NCI-H226 (cell line): ENCODE results near the gene WDR12.
"Not testable (repeated sequence)": the region's sequence is repeated elsewhere in the genome, so short reads cannot be mapped to it uniquely, and the experiment has no call there.

Experiments used
- DNase-seq: peaks from one replicate; pipeline ENCODE4 v3.0.0-alpha.2; 2015

The WDR12 gene

DNA sequence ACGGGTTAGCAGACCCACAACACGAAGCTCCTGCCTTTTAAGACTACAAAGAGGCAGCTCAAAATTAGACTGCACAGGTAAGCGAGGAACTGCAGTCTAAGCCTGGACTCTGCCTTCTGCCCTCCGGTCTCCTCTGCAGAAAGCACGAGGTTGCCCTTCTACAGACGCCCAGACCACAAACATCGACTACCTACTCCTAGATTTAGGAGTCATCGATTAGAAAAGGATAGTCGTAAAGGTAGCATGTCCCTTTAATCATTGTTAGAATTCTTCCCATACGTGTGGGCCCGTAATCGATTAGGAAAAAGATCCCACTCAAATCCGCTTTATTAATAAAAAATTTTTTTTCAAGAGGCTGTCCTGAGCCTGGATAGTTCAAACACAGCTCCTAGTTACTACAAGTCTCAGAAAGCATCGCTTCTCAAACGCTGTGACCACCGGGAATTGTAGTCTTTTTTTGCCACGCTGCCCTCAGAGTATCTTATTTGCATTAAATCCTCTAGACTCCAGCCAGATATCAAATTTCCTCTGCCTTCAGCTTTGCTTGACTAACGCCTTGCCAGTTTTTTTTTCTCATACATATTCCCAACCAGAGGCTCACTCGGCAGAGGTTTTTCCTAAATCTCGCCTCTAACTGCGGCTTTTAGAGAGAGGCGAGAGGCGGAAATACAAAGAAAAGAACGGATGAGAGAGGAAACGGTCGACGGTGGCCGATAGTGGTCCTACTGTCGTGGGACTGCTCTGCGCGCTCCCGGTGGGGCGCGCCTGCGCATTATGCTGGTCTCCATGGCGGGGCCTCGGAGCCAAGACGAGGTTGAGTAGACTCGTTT is at the start of gene WDR12, which contains the start of gene CARF:
Gene WDR12 (minus strand): TSS at position 162 of the 830 bp plus-strand sequence. CDS start 197 bp downstream, outside the sequence.
Gene CARF (plus strand): TSS at position 764 of the 830 bp plus-strand sequence. CDS start 29,628 bp downstream, outside the sequence.
- peak; percentile 80 for DNase-seq

DNA sequence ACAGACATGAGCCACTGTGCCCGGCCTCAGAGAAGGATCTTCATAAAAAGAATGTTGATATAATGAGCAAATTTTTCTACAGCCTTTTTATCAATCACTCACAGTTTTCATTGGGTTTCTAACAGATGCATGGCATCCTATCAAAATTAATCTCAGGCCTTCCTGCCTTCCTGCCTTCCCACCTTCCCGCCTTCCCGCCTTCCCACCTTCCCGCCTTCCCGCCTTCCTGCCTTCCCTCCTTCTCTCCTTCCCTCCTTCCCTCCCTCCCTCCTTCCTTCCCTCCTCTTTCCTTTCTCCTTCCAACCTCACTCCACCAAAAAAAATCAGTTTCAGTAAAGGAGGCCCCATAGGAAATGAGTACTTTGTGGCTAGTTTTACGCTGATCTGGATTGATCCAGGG is 49.1 kb upstream of the WDR12 start:
- no peak for DNase-seq

DNA sequence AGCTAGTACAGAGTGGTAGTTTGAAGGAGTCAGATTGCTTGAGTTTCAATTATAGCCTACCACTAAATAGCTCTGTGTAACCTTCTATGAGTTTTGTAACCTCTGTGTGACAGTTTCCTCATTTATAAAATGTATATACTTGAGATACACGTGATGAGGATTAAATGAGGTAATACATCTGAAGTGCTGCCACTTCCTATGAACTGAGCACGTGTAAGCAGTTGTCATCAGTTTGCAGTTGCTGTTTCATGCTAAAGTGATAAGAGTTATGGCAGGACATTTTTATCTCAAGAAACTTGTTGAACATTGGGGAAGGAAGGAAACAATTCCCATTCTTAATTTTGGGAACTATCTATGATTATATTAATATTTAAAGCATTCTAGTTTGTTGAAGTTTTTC is 39.1 kb upstream of the WDR12 start:
- no peak for DNase-seq

DNA sequence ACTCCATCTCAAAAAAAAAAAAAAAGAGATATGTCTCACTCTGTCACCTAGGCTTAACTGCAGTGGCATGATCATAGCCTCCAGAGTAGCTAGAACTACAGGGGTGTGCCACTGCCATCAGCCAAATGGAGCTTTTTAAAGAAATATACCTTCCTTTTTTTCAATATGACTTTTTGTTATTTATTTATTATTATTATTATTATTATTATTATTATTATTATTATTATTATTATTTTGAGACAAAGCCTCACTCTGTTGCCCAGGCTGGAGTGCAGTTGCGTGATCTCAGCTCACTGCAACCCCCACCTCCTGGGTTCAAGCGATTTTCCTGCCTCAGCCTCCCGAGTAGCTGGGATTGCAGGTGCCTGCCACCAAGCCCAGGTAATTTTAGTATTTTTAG is 37.9 kb upstream of the WDR12 start:
- not testable (repeated sequence) for DNase-seq

DNA sequence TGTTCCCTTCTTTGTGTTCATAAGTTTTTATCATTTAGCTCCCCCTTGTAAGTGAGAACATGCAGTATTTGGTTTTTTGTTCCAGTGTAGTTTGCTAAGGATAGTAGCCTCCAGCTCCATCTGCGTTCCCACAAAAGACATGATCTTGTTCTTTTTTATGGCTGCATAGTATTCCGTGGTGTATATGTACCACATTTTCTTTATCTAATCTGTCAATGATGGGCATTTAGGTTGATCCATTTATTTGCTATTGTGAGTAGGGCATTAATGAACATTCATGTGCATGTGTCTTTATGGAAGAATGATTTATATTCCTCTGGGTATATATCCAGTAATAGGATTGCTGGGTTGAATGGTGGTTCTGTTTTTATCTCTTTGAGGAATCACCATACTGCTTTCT is 34.0 kb upstream of the WDR12 start:
- DNase-seq: no peak

DNA sequence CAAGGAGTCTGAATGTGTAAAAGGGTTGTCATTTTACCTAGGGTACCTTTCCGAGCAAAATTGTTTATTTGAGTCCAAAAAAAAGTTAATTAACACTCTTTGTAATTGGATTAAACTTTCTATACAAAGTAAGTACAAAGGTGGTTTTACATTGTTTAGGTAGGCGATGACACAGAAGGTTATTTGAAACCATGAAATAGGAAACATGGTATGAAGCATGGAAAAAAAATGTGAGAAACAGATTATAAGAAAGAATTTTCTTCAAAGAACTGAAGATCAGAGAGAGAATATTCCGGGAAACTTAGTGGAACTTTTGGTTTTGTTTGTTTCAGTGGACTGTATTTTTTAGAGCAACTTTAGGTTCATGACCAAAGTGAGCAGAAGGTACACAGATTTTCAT is 33.3 kb upstream of the WDR12 start:
- no peak for DNase-seq

DNA sequence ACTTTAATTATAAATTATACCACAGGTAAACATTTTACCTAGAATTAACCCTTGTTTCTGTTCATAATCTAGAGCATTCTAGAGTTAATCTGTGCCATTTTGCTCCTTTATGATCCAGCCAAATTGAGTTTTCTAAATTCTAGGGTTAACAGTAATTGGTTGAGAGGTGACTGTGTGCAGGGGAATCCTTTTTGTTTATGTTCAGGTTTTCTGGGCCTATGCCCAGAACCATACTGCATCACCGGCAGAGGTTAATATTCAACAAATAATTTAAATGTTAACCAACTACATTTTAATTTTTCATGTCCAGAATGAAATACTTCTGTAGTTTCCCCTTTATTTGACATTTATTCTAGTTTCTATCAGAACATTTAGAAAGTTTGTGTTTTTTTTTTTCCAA is 32.9 kb upstream of the WDR12 start:
- no peak for DNase-seq

DNA sequence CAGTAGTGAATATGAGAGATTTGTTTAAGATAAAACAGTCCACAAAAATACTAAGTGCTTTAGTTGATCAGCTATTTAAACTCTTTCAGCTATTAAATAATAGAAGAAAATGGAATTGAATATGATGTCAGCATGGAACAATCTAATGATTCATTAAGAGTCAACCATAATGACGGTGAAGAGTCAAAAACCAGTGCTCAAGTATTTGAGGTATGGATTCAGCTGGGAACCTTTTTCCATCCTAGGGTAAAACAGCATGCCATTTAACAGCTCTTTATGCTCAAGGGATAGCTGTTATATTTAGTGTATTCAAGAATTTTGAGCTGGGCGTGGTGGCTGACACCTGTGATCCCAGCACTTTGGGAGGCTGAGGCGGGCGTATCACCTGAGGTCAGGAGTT is 30.3 kb upstream of the WDR12 start:
- DNase-seq: peak; percentile 6

DNA sequence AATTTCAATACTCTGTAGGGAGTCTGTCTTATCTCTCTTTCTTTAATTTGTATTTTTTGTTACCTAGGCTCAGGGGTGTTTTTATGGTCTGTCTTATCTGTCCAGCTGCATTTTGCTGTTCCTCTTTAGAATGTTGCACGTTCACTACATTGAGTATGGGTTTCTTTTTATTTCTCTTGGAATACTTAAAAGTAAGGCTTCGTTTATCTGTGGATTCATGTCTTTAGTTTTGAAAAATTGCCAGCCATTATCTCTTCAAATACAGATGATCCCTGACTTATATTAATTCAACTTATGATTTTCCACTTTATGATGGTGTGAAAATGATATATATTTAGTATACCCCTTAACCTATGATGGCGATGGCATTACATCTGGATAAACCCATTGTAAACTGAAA is 27.5 kb upstream of the WDR12 start:
- DNase-seq: no peak

DNA sequence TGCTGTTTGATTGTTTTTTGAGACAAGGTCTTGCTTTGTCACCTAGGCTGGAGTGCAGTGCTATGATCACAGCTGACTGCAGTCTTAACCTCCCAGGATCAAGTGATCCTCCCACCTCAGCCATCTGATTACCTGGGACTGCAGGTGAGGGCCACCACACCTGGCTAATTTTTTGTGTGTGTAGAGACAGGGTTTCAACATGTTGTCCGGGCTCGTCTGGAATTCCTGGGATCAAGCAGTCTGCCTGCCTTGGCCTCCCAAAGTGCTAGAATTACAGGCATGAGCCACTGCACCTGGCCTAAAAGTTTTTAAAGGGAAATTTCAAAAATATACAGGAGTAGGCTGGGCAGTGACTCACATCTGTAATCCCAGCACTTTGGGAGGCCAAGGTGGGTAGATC is 23.0 kb upstream of the WDR12 start:
- DNase-seq: no peak

DNA sequence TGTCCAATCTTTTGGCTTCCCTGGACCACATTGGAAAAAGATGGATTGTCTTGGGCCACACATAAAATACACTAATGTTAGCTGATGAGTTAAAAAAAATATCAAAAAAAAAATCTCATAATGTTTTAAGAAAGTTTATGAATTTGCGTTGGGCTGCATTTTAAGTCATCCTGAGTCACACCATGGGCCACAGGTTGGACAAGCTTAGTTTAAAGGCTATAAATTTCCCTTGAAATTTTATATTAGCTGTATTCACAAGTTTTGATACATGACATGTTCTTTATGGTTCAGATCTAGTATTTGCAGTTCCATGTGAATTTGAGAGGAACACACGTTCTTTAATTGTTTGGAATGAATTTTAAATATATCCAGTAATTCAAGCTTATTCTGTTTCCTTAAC is 22.5 kb upstream of the WDR12 start:
- no peak for DNase-seq

DNA sequence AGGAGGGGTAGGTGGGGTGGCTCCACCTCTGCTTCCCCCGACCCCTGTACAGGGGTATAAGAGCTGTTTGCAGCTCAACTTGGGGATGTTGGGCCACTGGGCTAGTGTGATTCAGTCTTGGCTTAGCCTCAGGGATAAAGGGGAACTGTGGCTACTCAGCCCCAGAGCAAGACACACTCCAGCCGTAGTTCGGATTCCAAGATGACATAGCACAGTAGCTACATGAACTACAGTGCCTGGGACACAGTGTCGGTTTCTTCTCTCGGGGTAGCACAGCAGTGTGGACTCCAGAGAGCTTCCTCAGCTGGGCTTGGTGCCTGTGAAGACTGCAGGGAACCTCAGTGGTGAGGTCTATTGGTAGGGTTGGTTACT is 21.7 kb upstream of the WDR12 start:
- DNase-seq: no peak

DNA sequence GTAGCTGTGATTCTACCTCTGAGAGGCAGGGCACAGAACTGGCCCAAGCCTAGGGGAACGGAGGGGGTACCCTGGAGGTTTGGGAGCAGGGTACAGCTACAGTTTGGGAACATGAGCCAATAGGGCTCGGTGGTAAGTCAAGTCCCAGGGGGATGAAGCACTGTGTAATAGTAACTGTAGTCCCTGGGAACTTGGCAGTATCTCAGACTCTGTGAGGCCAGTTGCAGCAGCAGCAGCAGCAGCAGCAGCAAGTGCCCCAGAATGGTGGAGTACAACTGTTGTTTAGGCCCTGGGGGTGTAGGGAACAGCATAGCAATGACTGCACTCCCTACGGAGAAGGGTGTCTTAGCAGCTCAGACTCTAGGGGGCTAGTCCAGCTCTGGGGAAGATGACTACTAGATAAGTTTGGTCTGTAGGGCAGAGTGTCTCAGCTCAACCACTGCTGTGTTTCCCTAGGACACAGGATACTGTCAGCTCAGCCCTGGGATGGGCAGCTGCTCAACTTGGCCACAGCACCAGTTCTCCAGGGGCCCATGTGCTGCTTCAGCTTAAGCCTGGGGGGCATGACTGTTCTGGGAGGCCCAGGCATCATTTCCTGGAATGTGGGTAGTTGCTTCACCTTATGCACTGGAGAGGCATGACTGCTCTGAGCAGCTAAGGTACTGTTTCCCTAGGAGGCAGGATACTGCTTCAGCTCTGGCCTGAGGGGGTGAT is 21.1 kb upstream of the WDR12 start:
- DNase-seq: peak; percentile 77

DNA sequence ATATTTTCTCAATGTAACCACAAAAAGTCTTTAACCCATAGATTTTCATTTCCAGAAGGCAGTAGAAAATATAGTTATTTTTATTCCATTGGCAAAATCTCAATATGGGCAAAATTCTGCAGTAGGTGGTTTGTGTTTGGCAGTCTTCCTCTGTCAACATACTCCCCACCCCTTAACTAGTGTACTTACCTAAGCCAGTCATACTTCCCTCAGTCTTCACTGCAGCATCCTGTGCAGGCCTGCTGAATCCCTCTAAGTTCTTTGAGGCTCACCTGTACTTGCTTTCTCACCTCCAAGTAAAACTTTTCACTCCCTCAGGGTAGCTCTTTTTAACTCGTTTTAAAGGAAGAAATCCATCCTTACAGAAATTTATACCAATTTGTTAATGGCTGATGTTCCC is 7.4 kb upstream of the WDR12 start:
- no peak for DNase-seq

DNA sequence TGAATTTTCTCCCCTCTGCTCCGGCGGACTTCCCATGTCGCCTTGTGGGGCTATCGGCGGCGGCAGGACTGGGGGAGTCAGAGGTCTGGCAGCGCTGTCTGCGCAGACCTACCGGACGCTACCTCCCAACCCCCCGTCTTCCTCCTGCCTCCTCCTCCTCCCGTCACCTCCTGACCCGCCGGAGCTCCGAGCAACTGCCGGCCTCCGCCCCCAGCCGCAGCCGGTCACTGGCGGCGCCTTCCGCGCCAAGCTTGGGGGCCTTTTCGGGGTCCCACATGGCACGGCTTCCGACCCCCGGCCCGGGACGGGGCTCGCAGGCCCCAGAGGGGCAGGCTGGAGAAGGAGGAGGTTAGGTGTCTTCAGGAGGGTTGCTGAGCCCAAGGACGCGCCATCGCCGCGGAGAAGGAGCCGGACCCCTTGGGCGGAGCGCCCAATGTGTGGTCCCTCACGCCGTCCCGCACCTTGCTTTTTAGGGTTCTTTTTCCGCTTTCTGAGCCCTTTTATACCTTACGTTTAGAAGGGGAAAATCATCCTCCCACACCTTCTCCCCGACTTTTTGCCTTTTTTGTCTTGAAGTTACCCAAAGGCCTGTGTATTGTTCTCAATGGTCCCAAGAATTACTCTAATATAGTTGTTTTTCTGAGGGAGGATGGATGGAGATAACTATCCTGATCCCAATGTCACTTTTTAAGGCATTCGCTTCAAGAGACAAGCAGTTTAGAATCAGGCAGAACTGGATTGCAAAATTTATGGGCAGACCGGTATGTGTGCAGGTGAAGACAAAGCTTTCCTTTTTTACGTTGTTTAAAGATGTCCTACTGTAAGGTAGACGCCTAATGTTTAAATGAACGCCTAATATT is 1.1 kb upstream of the WDR12 start:
- DNase-seq: not testable (repeated sequence)

DNA sequence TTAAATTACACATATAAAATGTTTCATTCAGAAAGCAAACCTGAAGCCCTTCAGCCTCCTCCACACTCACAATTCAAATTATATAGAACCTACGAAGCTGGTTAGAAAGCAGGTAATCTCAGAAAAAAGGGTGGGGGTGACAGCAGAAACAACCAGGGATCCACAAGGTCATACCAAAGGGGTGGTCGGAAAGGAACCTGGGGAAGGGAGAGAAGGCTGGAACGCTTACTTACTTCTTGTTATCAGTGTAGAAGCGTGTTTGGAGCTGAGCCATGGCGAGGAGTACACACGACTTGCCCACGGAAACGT is 316 bp downstream of the WDR12 start:
- DNase-seq: no peak

DNA sequence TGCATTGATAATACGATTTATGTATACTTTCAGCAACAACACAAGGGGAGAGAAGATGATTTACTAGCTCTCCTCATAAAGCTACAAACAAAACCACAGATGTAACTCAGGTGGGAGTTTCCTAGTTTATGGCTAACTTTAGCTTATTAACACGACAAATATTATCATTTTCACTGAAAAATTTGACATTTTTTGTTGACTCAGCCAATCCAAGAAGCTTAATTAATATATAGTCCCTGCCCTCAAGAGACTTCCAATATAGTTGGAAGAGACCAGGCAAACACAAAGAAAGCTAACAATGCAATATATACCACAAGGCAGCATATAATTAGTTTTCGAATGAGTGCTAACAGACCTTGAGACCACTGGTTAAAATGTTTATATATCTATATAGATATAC is 775 bp downstream of the WDR12 start:
- DNase-seq: no peak

DNA sequence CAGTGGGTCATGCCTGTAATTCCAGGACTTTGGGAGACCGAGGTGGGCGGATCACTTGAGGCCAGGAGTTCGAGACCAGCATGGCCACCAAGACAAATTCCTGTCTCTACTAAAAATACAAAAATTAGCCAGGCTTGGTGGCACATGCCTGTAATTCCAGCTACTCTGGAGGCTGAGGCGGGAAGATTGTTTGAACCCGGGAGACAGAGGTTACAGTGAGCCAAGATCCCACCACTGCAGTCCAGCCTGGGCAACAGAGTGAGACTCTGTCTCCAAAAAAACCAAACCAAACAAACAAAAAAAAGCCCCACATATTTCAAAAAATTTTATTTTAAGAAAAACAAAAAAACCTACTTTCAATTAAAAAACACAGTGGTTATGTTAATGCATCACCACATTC is 1.2 kb downstream of the WDR12 start:
- not testable (repeated sequence) for DNase-seq

DNA sequence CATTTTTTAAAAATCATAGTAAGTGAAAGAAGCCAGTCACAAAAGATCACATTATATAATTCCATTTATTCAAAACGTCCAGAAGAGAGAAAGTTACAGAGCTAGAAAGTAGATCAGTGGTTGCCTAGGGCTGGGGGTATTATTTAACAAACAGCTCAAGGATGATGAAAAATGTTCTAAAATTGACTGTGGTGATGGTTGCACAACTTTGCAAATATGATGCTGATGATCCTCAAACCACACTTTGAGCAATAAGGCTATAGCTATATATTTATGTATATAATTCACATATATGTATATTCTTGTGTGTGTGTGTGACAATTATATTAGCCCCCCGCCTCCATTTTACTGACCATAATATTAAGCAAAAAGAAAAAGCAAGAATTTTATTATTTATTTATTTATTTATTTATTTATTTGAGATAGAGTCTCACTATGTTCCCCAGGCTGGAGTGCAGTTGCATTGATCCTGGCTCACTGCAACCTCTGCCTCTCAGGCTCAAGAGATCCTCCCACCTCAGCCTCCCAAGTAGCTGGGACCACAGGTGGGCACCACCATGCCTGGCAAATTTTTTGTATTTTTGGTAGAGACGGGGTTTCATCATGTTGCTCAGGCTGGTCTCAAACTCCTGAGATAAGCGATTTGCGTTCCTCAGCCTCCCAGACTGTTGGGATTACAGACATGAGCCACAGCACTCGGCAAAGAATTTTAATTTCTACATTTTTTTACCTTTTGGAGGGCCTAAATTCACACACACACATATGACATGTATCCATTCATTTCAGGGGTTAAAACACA is 1.9 kb downstream of the WDR12 start:
- no peak for DNase-seq

DNA sequence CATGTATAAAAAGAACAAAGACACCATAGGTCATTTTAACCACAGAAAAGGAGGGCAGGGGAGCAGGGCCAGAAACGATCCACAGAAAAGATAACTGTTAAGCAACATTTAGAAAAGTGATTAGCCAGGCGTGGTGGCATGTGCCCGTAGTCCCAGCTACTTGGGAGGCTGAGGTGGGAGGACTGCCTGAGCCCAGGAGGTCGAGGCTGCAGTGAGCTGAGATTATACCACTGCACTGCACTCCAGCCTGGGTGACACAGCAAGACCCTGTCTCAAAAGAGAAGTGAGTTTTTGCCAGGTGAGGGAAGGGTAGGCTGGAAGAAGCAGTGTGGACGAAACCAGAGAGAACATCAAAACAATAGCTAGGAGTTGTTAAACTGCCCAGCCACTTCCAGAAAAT is 3.3 kb downstream of the WDR12 start:
- DNase-seq: no peak

DNA sequence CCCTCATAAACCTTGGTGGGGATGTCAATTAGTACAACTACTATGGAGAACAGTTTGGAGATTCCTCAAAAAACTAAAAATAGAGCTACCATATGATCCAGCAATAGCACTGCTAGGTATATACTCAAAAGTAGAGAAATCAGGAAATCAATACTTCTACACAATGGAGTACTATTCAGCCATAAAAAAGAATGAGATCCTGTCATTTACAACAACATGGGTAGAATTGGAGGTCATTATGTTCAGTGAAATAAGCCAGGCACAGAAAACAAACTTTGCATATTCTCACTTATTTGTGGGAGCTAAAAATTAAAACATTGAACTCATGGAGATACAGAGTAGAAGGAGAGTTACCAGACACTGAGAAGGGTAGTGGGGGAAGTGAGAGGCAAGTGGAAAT is 6.0 kb downstream of the WDR12 start:
- DNase-seq: not testable (repeated sequence)

DNA sequence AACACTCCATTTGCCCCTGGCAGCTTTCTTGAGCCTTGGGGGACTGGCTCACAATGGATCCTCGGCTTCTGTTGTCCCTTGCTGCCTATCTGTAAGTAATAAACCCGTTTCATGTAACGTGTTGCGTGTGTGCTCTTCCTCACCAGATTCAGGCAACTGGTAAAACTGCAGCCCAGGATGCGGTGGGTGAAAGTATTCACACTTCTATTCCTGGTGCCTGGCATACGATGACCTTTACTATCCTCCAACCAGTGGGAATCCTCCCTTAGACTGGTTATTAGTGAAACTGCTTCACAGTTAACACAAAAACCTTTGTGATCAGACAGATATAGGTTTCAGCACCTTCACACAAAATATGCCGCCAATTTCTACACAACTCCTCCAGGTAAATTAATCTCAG is 26.3 kb downstream of the WDR12 start:
- no peak for DNase-seq
